Activated T-helper 1 cell treated with anti-CD3 and anti-CD28 coated beads, Interleukin-12 subunit alpha, Interleukin-12 subunit beta, Interleukin-2, Interleukin-4 antibody, amounts not matched to agents 30 ng/mL and 10 ng/mL and 1 ng/mL, durations not matched to agents 14 hours and 24 hours and 36 hours (primary cell): ENCODE data around the gene CDK10. TPM values are rescaled to one million over a fixed set of nuclear protein-coding genes. Genes with fewer than 3 reads are reported as not detected.

Source experiments
- DNase-seq: peaks from one replicate; pipeline ENCODE4 v3.0.0; 2021; ENCODE audit warnings: low spot score
- H3K27ac Mint-ChIP-seq: one replicate; pipeline ENCODE4 v1.8.0; 2021; ENCODE audit warnings: mild to moderate bottlenecking, mixed read lengths
- H3K27me3 Mint-ChIP-seq: one replicate; pipeline ENCODE4 v1.8.0; 2022; ENCODE audit warnings: mild to moderate bottlenecking, moderate library complexity, mixed read lengths; ENCODE audit not compliant: insufficient read depth
- H3K36me3 Mint-ChIP-seq: one replicate; pipeline ENCODE4 v1.8.0; 2021; ENCODE audit warnings: low read depth, mixed read lengths
- H3K4me1 Mint-ChIP-seq: one replicate; pipeline ENCODE4 v1.8.0; 2021; ENCODE audit warnings: low read depth, mixed read lengths
- H3K4me3 Mint-ChIP-seq: one replicate; pipeline ENCODE4 v1.8.0; 2021; ENCODE audit warnings: mild to moderate bottlenecking, moderate library complexity, mixed read lengths
- H3K9me3 Mint-ChIP-seq: one replicate; pipeline ENCODE4 v1.8.0; 2021; ENCODE audit warnings: mixed read lengths
- intact Hi-C: fragments of 100-400 bp; cut with micrococcal nuclease; formaldehyde crosslinking; loops from one replicate; pipeline ENCODE4 v1.15.1; 2024
- total RNA-seq: library from RNA; stranded (reverse); gene quantifications from 2 replicates; pipeline ENCODE4 v1.2.3, GENCODE V29; 2022

The CDK10 gene
- total RNA-seq, 1 donor from 2014 or later = 93.9 TPM

GRCh38 chr16:89701425-89702406, 15.2 kb downstream of the CDK10 start, which contains the start of gene SPATA2L:
TSS of gene SPATA2L (minus strand) at chr16:89701705. CDS start at chr16:89701232, 473 bp downstream.
- DNase-seq = peak; percentile 95
- no peaks in the 10 kb centered on the region for H3K36me3 Mint-ChIP-seq
- intact Hi-C loops = loop anchor here (1.0 to 5.0 kb wide), 4 partner anchors 10 to 221 kb away; partner anchors contain the start of genes FANCA and TUBB3
- H3K27me3 Mint-ChIP-seq = no peaks in the 10 kb centered on the region
- peak within 1 kb of the TSS; percentile 84 for H3K27ac Mint-ChIP-seq
- peak within 1 kb of the TSS; percentile 80 for H3K4me3 Mint-ChIP-seq
- no peaks in the 10 kb centered on the region for H3K9me3 Mint-ChIP-seq
- peaks cover 13% of the 10 kb centered on the region for H3K4me1 Mint-ChIP-seq

- no peak for DNase-seq
- Mint-ChIP-seq H3K9me3 (no peaks in the 10 kb centered on the region), H3K4me1 (peaks cover 13% of the 10 kb centered on the region), H3K36me3 (no peaks in the 10 kb centered on the region), H3K27ac (no peak overlapping the region), H3K4me3 (no peak overlapping the region), H3K27me3 (no peaks in the 10 kb centered on the region)
- intact Hi-C loops = loop anchor here (5.0 kb wide), 1 partner anchor 218 kb away; the partner anchor contains the start of gene TUBB3
Measured at GRCh38 chr16:89704281-89704680, 17.8 kb downstream of the CDK10 start.

GRCh38 chr16:89705006-89705405, 18.5 kb downstream of the CDK10 start:
- no peak for DNase-seq
- no peaks in the 10 kb centered on the region for H3K27me3 Mint-ChIP-seq
- no peak overlapping the region for H3K27ac Mint-ChIP-seq
- H3K36me3 Mint-ChIP-seq = no peaks in the 10 kb centered on the region
- intact Hi-C loops = no loop called here
- H3K4me3 Mint-ChIP-seq = no peak overlapping the region
- no peaks in the 10 kb centered on the region for H3K9me3 Mint-ChIP-seq
- H3K4me1 Mint-ChIP-seq = peaks cover 13% of the 10 kb centered on the region

GRCh38 chr16:89706518-89707260, 20.2 kb downstream of the CDK10 start:
- H3K36me3 Mint-ChIP-seq = no peaks in the 10 kb centered on the region

GRCh38 chr16:89707695-89708094, 21.2 kb downstream of the CDK10 start:
- no peak overlapping the region for H3K4me3 Mint-ChIP-seq
- H3K27ac Mint-ChIP-seq = no peak overlapping the region
- no peaks in the 10 kb centered on the region for H3K9me3 Mint-ChIP-seq
- H3K4me1 Mint-ChIP-seq = peaks cover 7% of the 10 kb centered on the region
- no peaks in the 10 kb centered on the region for H3K36me3 Mint-ChIP-seq
- DNase-seq = no peak
- intact Hi-C loops = loop anchor here (2.0 kb wide), 1 partner anchor 203 kb away; no protein-coding TSS in a partner anchor
- no peaks in the 10 kb centered on the region for H3K27me3 Mint-ChIP-seq

More at GRCh38 chr16:89706518-89707260, 20.2 kb downstream of the CDK10 start:
- peaks cover 13% of the 10 kb centered on the region for H3K4me1 Mint-ChIP-seq
- H3K27me3 Mint-ChIP-seq = no peaks in the 10 kb centered on the region
- H3K27ac Mint-ChIP-seq = no peak overlapping the region
- intact Hi-C loops = loop anchor here (1.0 to 2.0 kb wide), 2 partner anchors 87 to 204 kb away; no protein-coding TSS in a partner anchor
- no peak for DNase-seq
- no peaks in the 10 kb centered on the region for H3K9me3 Mint-ChIP-seq
- H3K4me3 Mint-ChIP-seq = no peak overlapping the region

- no peak for DNase-seq
- H3K36me3 Mint-ChIP-seq = peaks cover under 1% of the 10 kb centered on the region
- no peaks in the 10 kb centered on the region for H3K27me3 Mint-ChIP-seq
- no peak overlapping the region for H3K27ac Mint-ChIP-seq
- H3K4me1 Mint-ChIP-seq = peaks cover 7% of the 10 kb centered on the region
- H3K4me3 Mint-ChIP-seq = no peak overlapping the region
- intact Hi-C loops = no loop called here
- no peaks in the 10 kb centered on the region for H3K9me3 Mint-ChIP-seq
Measured at GRCh38 chr16:89708481-89708931, 22.0 kb downstream of the CDK10 start.

GRCh38 chr16:89709166-89709565, 22.7 kb downstream of the CDK10 start:
- Mint-ChIP-seq H3K27ac (no peak overlapping the region), H3K36me3 (peaks cover 2% of the 10 kb centered on the region), H3K4me1 (peaks cover 7% of the 10 kb centered on the region), H3K4me3 (no peak overlapping the region), H3K9me3 (no peaks in the 10 kb centered on the region), H3K27me3 (no peaks in the 10 kb centered on the region)
- no peak for DNase-seq
- intact Hi-C loops = no loop called here

GRCh38 chr16:89709716-89710432, 23.4 kb downstream of the CDK10 start:
- intact Hi-C loops = no loop called here
- no peak for DNase-seq
- peak overlapping the region; percentile 70 for H3K4me3 Mint-ChIP-seq
- H3K27me3 Mint-ChIP-seq = no peaks in the 10 kb centered on the region
- H3K36me3 Mint-ChIP-seq = peaks cover 8% of the 10 kb centered on the region
- H3K27ac Mint-ChIP-seq = no peak overlapping the region
- no peaks in the 10 kb centered on the region for H3K9me3 Mint-ChIP-seq
- H3K4me1 Mint-ChIP-seq = peaks cover 7% of the 10 kb centered on the region

GRCh38 chr16:89710709-89711564, 24.4 kb downstream of the CDK10 start:
- intact Hi-C loops = loop anchor here (1.0 kb wide), 3 partner anchors 9 to 25 kb away; partner anchors contain the start of genes CDK10 and ZNF276
- H3K27ac Mint-ChIP-seq = no peak overlapping the region

GRCh38 chr16:89711601-89712273, 25.2 kb downstream of the CDK10 start:
- peak; percentile 57 for DNase-seq
- no peaks in the 10 kb centered on the region for H3K9me3 Mint-ChIP-seq
- no peak overlapping the region for H3K27ac Mint-ChIP-seq
- H3K27me3 Mint-ChIP-seq = no peaks in the 10 kb centered on the region
- intact Hi-C loops = loop anchor here (1.0 kb wide), 3 partner anchors 9 to 25 kb away; partner anchors contain the start of genes CDK10 and ZNF276
- H3K4me1 Mint-ChIP-seq = no peaks in the 10 kb centered on the region
- peaks cover 9% of the 10 kb centered on the region for H3K36me3 Mint-ChIP-seq
- H3K4me3 Mint-ChIP-seq = peak overlapping the region; percentile 81

More at GRCh38 chr16:89710709-89711564, 24.4 kb downstream of the CDK10 start:
- no peak for DNase-seq
- H3K4me1 Mint-ChIP-seq = peaks cover 4% of the 10 kb centered on the region
- H3K36me3 Mint-ChIP-seq = peaks cover 9% of the 10 kb centered on the region
- no peak overlapping the region for H3K4me3 Mint-ChIP-seq
- no peaks in the 10 kb centered on the region for H3K9me3 Mint-ChIP-seq
- no peaks in the 10 kb centered on the region for H3K27me3 Mint-ChIP-seq

GRCh38 chr16:89712274-89712781, 25.8 kb downstream of the CDK10 start:
- H3K9me3 Mint-ChIP-seq = no peaks in the 10 kb centered on the region
- no peaks in the 10 kb centered on the region for H3K4me1 Mint-ChIP-seq
- peak overlapping the region; percentile 81 for H3K4me3 Mint-ChIP-seq
- H3K27me3 Mint-ChIP-seq = no peaks in the 10 kb centered on the region
- intact Hi-C loops = no loop called here
- DNase-seq = no peak
- no peak overlapping the region for H3K27ac Mint-ChIP-seq
- H3K36me3 Mint-ChIP-seq = peaks cover 12% of the 10 kb centered on the region
